HEK293 (cell line): ENCODE measurements around the gene FASLG.
A peak's percentile ranks its signal among the peaks of the same experiment; 100 is the strongest.

Experiments
- CTCF ChIA-PET: fragments of 350-600 bp; formaldehyde crosslinking; extraction: SDS; loops from one replicate; lab custom pipeline; 2021; ENCODE audit warnings: antibody characterized with exemption; lab: Yijun Ruan, JAX
- POLR2A ChIA-PET: fragments of 300-600 bp; formaldehyde crosslinking; extraction: SDS; loops from one replicate; lab custom pipeline; 2020; ENCODE audit warnings: antibody characterized with exemption, inconsistent platforms; lab: Yijun Ruan, JAX
- H3K27ac ChIP-seq: fragments of 200-500 bp; sonication (Bioruptor generic); 2 replicates; pipeline ENCODE4 v1.5.1; 2014; ENCODE audit warnings: low read depth, low read length, control low read depth, inconsistent platforms; ENCODE audit errors: extremely low read depth
- H3K36me3 ChIP-seq, 2 experiments: fragments of 200-500 bp in 1 of 2; sonication (Bioruptor generic) in 1 of 2; 1 replicate in 1 of 2; 2 replicates in 1 of 2; pipeline ENCODE4 v1.5.1; 2014 to 2017; ENCODE audit warnings: inconsistent platforms in 2 of 2, low read length in 2 of 2; ENCODE audit not compliant: control insufficient read depth in 2 of 2, insufficient read depth in 1 of 2
- H3K4me1 ChIP-seq: fragments of 200-500 bp; sonication (Bioruptor generic); 2 replicates; pipeline ENCODE4 v1.5.1; 2014; ENCODE audit warnings: mild to moderate bottlenecking, low read length, inconsistent platforms; ENCODE audit not compliant: control insufficient read depth, insufficient read depth
- H3K4me3 ChIP-seq: 2 replicates; pipeline ENCODE4 v1.5.1; 2011; ENCODE audit warnings: low read depth, mild to moderate bottlenecking, control low read depth, low read length, moderate library complexity
- H3K9me3 ChIP-seq: fragments of 200-500 bp; sonication (Bioruptor generic); 2 replicates; pipeline ENCODE4 v1.5.1; 2014; ENCODE audit warnings: low read depth, low read length, inconsistent platforms; ENCODE audit not compliant: control insufficient read depth, insufficient read depth
- CTCF ChIP-seq: fragments of 450-650 bp; formaldehyde crosslinking; IDR thresholded peaks from 2 replicates; pipeline ENCODE4 v1.5.1; 2016; ENCODE audit warnings: missing biosample characterization, missing genetic modification characterization
- FEZF1 ChIP-seq: fragments of 450-650 bp; formaldehyde crosslinking; IDR thresholded peaks from 2 replicates; pipeline ENCODE4 v1.5.1; 2016; ENCODE audit warnings: missing biosample characterization, missing genetic modification characterization
- GLIS1 ChIP-seq: fragments of 450-650 bp; formaldehyde crosslinking; IDR thresholded peaks from 2 replicates; pipeline ENCODE4 v1.5.1; 2016; ENCODE audit warnings: missing biosample characterization, missing genetic modification characterization
- IKZF3 ChIP-seq: fragments of 450-650 bp; IDR thresholded peaks from 2 replicates; pipeline ENCODE4 v1.5.0; 2018; ENCODE audit warnings: missing biosample characterization, mild to moderate bottlenecking, missing genetic modification characterization, moderate library complexity
- KLF16 ChIP-seq: fragments of 450-650 bp; formaldehyde crosslinking; IDR thresholded peaks from 2 replicates; pipeline ENCODE4 v1.5.1; 2017; ENCODE audit warnings: missing biosample characterization, missing genetic modification characterization
- PRDM6 ChIP-seq: fragments of 450-650 bp; formaldehyde crosslinking; IDR thresholded peaks from 2 replicates; pipeline ENCODE4 v1.5.1; 2017; ENCODE audit warnings: missing biosample characterization, missing genetic modification characterization
- SCRT2 ChIP-seq: fragments of 450-650 bp; formaldehyde crosslinking; IDR thresholded peaks from 2 replicates; pipeline ENCODE4 v1.5.1; 2016; ENCODE audit warnings: missing biosample characterization, missing genetic modification characterization
- TRIM28 ChIP-seq: IDR thresholded peaks from 2 replicates; pipeline ENCODE4 v1.6.1; 2011; ENCODE audit warnings: low read length, control low read depth, borderline replicate concordance
- ZBTB20 ChIP-seq: fragments of 450-650 bp; formaldehyde crosslinking; IDR thresholded peaks from 2 replicates; pipeline ENCODE4 v1.5.1; 2016; ENCODE audit warnings: missing biosample characterization, missing genetic modification characterization
- ZEB2 ChIP-seq: fragments of 450-650 bp; formaldehyde crosslinking; IDR thresholded peaks from 2 replicates; pipeline ENCODE4 v1.5.1; 2016; ENCODE audit warnings: missing biosample characterization, missing genetic modification characterization
- ZFP3 ChIP-seq: fragments of 450-650 bp; formaldehyde crosslinking; IDR thresholded peaks from 2 replicates; pipeline ENCODE4 v1.5.1; 2016; ENCODE audit warnings: low read depth, missing biosample characterization, missing genetic modification characterization
- ZNF112 ChIP-seq: fragments of 450-650 bp; formaldehyde crosslinking; IDR thresholded peaks from 2 replicates; pipeline ENCODE4 v1.5.0; 2017; ENCODE audit warnings: missing biosample characterization, missing genetic modification characterization
- ZNF114 ChIP-seq: fragments of 450-650 bp; formaldehyde crosslinking; IDR thresholded peaks from 2 replicates; pipeline ENCODE4 v1.5.0; 2017; ENCODE audit warnings: missing biosample characterization, missing genetic modification characterization
- ZNF133 ChIP-seq: fragments of 450-650 bp; formaldehyde crosslinking; IDR thresholded peaks from 2 replicates; pipeline ENCODE4 v1.5.1; 2016; ENCODE audit warnings: missing biosample characterization, missing genetic modification characterization
- ZNF26 ChIP-seq: fragments of 450-650 bp; formaldehyde crosslinking; IDR thresholded peaks from 2 replicates; pipeline ENCODE4 v1.5.1; 2016; ENCODE audit warnings: missing biosample characterization, missing genetic modification characterization
- ZNF292 ChIP-seq: fragments of 450-650 bp; formaldehyde crosslinking; IDR thresholded peaks from 2 replicates; pipeline ENCODE4 v1.5.1; 2016; ENCODE audit warnings: low read depth, missing biosample characterization, missing genetic modification characterization, borderline replicate concordance
- ZNF335 ChIP-seq: fragments of 450-650 bp; formaldehyde crosslinking; conservative IDR thresholded peaks from 2 replicates; pipeline ENCODE4 v1.5.1; 2016; ENCODE audit warnings: missing biosample characterization, missing genetic modification characterization
- ZNF366 ChIP-seq: fragments of 450-650 bp; formaldehyde crosslinking; conservative IDR thresholded peaks from 2 replicates; pipeline ENCODE4 v1.5.1; 2016; ENCODE audit warnings: missing biosample characterization, missing genetic modification characterization
- ZNF426 ChIP-seq: fragments of 450-650 bp; formaldehyde crosslinking; IDR thresholded peaks from 2 replicates; pipeline ENCODE4 v1.5.1; 2017; ENCODE audit warnings: missing biosample characterization, missing genetic modification characterization, mild to moderate bottlenecking, inconsistent platforms, moderate library complexity
- ZNF518A ChIP-seq: fragments of 450-650 bp; formaldehyde crosslinking; conservative IDR thresholded peaks from 2 replicates; pipeline ENCODE4 v1.5.1; 2016; ENCODE audit warnings: low read depth, missing biosample characterization, missing genetic modification characterization
- ZNF521 ChIP-seq: fragments of 450-650 bp; formaldehyde crosslinking; IDR thresholded peaks from 2 replicates; pipeline ENCODE4 v1.5.1; 2017; ENCODE audit warnings: missing biosample characterization, mild to moderate bottlenecking, missing genetic modification characterization
- ZNF548 ChIP-seq: fragments of 450-650 bp; formaldehyde crosslinking; IDR thresholded peaks from 2 replicates; pipeline ENCODE4 v1.5.1; 2016; ENCODE audit warnings: missing biosample characterization, missing genetic modification characterization
- ZNF561 ChIP-seq: fragments of 450-650 bp; IDR thresholded peaks from 2 replicates; pipeline ENCODE4 v1.5.1; 2018; ENCODE audit warnings: missing biosample characterization, missing genetic modification characterization, borderline replicate concordance
- ZNF580 ChIP-seq: fragments of 450-650 bp; formaldehyde crosslinking; IDR thresholded peaks from 2 replicates; pipeline ENCODE4 v1.5.1; 2016; ENCODE audit warnings: missing biosample characterization, missing genetic modification characterization
- ZNF600 ChIP-seq: fragments of 450-650 bp; formaldehyde crosslinking; IDR thresholded peaks from 2 replicates; pipeline ENCODE4 v1.5.1; 2016; ENCODE audit warnings: missing biosample characterization, missing genetic modification characterization
- ZNF623 ChIP-seq: fragments of 450-650 bp; formaldehyde crosslinking; IDR thresholded peaks from 2 replicates; pipeline ENCODE4 v1.5.1; 2016; ENCODE audit warnings: missing biosample characterization, missing genetic modification characterization
- ZNF624 ChIP-seq: fragments of 450-650 bp; formaldehyde crosslinking; IDR thresholded peaks from 2 replicates; pipeline ENCODE4 v1.5.1; 2017; ENCODE audit warnings: missing biosample characterization, missing genetic modification characterization
- ZNF777 ChIP-seq: fragments of 450-650 bp; formaldehyde crosslinking; IDR thresholded peaks from 2 replicates; pipeline ENCODE4 v1.5.1; 2017; ENCODE audit warnings: missing biosample characterization, missing genetic modification characterization, borderline replicate concordance

FASLG gene

GRCh38 chr1:172661107-172661506 is 2.2 kb downstream of the FASLG start (continued):
- TF ChIP-seq KLF16 (tag by site-specific recombination) (no peak), ZBTB20 (tag by site-specific recombination) (no peak)

GRCh38 chr1:172662464-172663109 is 3.7 kb downstream of the FASLG start:
- CTCF ChIA-PET, result no interaction called here
- H3K27ac ChIP-seq, result no peak overlapping the region
- H3K9me3 ChIP-seq, result no peaks in the 10 kb centered on the region
- no peaks in the 10 kb centered on the region for H3K36me3 ChIP-seq
- POLR2A ChIA-PET, result no interaction called here
- H3K4me3 ChIP-seq, result no peak overlapping the region
- no peaks in the 10 kb centered on the region for H3K4me1 ChIP-seq
- TF ChIP-seq ZNF624, result no peak
- no peak for TF ChIP-seq CTCF (tag by site-specific recombination)
- TF ChIP-seq ZNF114, result no peak
- no peak for TF ChIP-seq ZNF292
- no peak for TF ChIP-seq ZNF26
- no peak; the same call in 1 of the 2 replicates for TF ChIP-seq GLIS1 (tag by site-specific recombination)
- TF ChIP-seq ZNF580 (tag by site-specific recombination), result no peak
- TF ChIP-seq ZNF561 (tag by site-specific recombination), result no peak
- no peak for TF ChIP-seq ZNF548 (tag by site-specific recombination)
- no peak for TF ChIP-seq ZNF112 (tag by site-specific recombination)
- no peak for TF ChIP-seq PRDM6 (tag by site-specific recombination)
- no peak for TF ChIP-seq ZNF366 (tag by site-specific recombination)
- TF ChIP-seq ZNF426, result no peak
- peak; percentile 69 for TF ChIP-seq ZNF623 (tag by site-specific recombination)
- TF ChIP-seq ZNF777 (tag by site-specific recombination), result no peak
- no peak for TF ChIP-seq ZNF133 (tag by site-specific recombination)
- no peak for TF ChIP-seq ZNF518A (tag by site-specific recombination)
- peak; percentile 92 for TF ChIP-seq SCRT2 (tag by site-specific recombination)
- peak; percentile 28; the same call in 1 of the 2 replicates for TF ChIP-seq FEZF1 (tag by site-specific recombination)
- no peak for TF ChIP-seq ZNF521 (tag by site-specific recombination)
- TF ChIP-seq IKZF3 (tag by site-specific recombination), result no peak
- TF ChIP-seq ZEB2 (tag by site-specific recombination), result no peak
- TF ChIP-seq ZFP3 (tag by site-specific recombination), result no peak
- no peak for TF ChIP-seq TRIM28
- TF ChIP-seq ZNF335 (tag by site-specific recombination), result 0 out of 2 replicates have a peak, but pooled peaks have one; percentile 20
- 0 out of 2 replicates have a peak, but pooled peaks have one; percentile 53 for TF ChIP-seq ZNF600
